Measurements from ENCODE around the gene SPATA6.

SPATA6 gene

GRCh38 chr1:48248356-48248755 is 223.6 kb downstream of the SPATA6 start:
- no peak for DNase-seq

DNA sequence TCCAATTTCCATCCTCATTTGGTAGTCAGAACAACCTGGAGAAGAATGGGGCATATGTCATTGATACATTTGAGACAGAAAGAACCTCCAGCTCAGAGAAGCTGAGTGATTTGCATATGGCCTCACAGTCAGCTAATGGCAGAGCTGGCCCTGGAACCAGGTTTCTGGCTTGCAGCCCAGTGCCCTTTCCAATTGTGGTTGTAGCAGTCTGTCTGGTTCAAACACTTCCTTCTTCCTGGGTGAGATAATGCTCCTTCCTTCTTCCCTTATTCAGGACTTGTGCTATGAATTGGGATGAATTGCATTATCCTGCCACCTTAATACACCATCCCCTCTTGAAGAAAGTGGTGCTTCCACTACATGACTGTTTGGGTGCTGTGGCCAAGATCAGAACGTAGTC is 225.3 kb downstream of the SPATA6 start:
- DNase-seq: no peak

All from activated CD8-positive, alpha-beta memory T cell treated with anti-CD3 and anti-CD28 coated beads, Interleukin-2, amount 50 U/mL, for 4 hours (primary cell).